ENCODE results near the gene SPATA2. TPM values are rescaled to one million over a fixed set of nuclear protein-coding genes. Genes with fewer than 3 reads are reported as not detected.

SPATA2 gene
- total RNA-seq, 1 experiment from 2014 or later, result 8.3 TPM

GRCh38 chr20:49867453-49868215 is 47.7 kb downstream of the SPATA2 start:
- Histone ChIP-seq H3K9me3 (ENCODE audit: control insufficient read depth, insufficient read depth, low read depth, low read length) (no peaks in the 10 kb centered on the region), H3K27ac (ENCODE audit: low read length) (no peak overlapping the region), H3K36me3 (ENCODE audit: control insufficient read depth, insufficient read depth, low read length) (no peaks in the 10 kb centered on the region), H3K27me3 (ENCODE audit: control insufficient read depth, insufficient read depth, low read length) (no peaks in the 10 kb centered on the region), H3K4me3 (ENCODE audit: low read depth in 2 of 2, low read length in 2 of 2) (no peak overlapping the region), H3K4me1 (ENCODE audit: control insufficient read depth, insufficient read depth, low read length) (no peaks in the 10 kb centered on the region)
- ChIA-PET POLR2A (no interaction called here), CTCF (interaction anchor here (1.0 kb wide), 1 partner anchor 19 kb away, joined by 3 read pairs; no protein-coding TSS in a partner anchor)
- BruUV-seq (replicated peaks), result no TSS peak
- ATAC-seq (no peak), DNase-seq (ENCODE audit: low read depth, low spot score) (no peak)
- no peak for TF ChIP-seq TCF7L2 (IDR thresholded peaks at IDR 0.05; ENCODE audit: low read depth, low read length)
- TF ChIP-seq SIN3A (IDR thresholded peaks at IDR 0.05; ENCODE audit: borderline replicate concordance, insufficient read depth, low read depth, low read length), result no peak
- TF ChIP-seq POLR2AphosphoS5 (IDR thresholded peaks at IDR 0.05; ENCODE audit: low read depth, low read length), result no peak
- TF ChIP-seq CTCF (IDR thresholded peaks at IDR 0.05), result no peak
- TF ChIP-seq REST (IDR thresholded peaks at IDR 0.05; ENCODE audit: insufficient read depth in 1 of 2, low read depth in 2 of 2, low read length in 1 of 2), result no peak
- in situ Hi-C loops (cut with HindIII; ENCODE audit: low pct_unique_long_range_greater_than_20kb, low sequenced_read_pairs) (no loop called here), intact Hi-C loops (cut with micrococcal nuclease; ENCODE audit: unreplicated experiment) (no loop called here)

GRCh38 chr20:49866051-49866450 is 49.3 kb downstream of the SPATA2 start:
- Histone ChIP-seq H3K9me3 (ENCODE audit: control insufficient read depth, insufficient read depth, low read depth, low read length) (no peaks in the 10 kb centered on the region), H3K36me3 (ENCODE audit: control insufficient read depth, insufficient read depth, low read length) (no peaks in the 10 kb centered on the region), H3K4me1 (ENCODE audit: control insufficient read depth, insufficient read depth, low read length) (no peaks in the 10 kb centered on the region), H3K27ac (ENCODE audit: low read length) (no peak overlapping the region), H3K4me3 (ENCODE audit: low read depth in 2 of 2, low read length in 2 of 2) (no peak overlapping the region), H3K27me3 (ENCODE audit: control insufficient read depth, insufficient read depth, low read length) (no peaks in the 10 kb centered on the region)
- intact Hi-C loops (cut with micrococcal nuclease; ENCODE audit: unreplicated experiment) (no loop called here), in situ Hi-C loops (cut with HindIII; ENCODE audit: low pct_unique_long_range_greater_than_20kb, low sequenced_read_pairs) (no loop called here)
- DNase-seq (ENCODE audit: low read depth, low spot score), result no peak
- no peak for TF ChIP-seq REST (IDR thresholded peaks at IDR 0.05; ENCODE audit: insufficient read depth in 1 of 2, low read depth in 2 of 2, low read length in 1 of 2)
- TF ChIP-seq SIN3A (IDR thresholded peaks at IDR 0.05; ENCODE audit: borderline replicate concordance, insufficient read depth, low read depth, low read length), result no peak
- TF ChIP-seq CTCF (IDR thresholded peaks at IDR 0.05), result no peak
- TF ChIP-seq TCF7L2 (IDR thresholded peaks at IDR 0.05; ENCODE audit: low read depth, low read length), result no peak
- no peak for TF ChIP-seq POLR2AphosphoS5 (IDR thresholded peaks at IDR 0.05; ENCODE audit: low read depth, low read length)
- CTCF ChIA-PET, result no interaction called here
- no TSS peak for BruUV-seq (replicated peaks)
- ATAC-seq, result no peak
- POLR2A ChIA-PET, result no interaction called here

All from Panc1 (cell line).